ENCODE results near the gene SCAMP2.
"Not testable (repeated sequence)": the region's sequence is repeated elsewhere in the genome, so short reads cannot be mapped to it uniquely, and the experiment has no call there.

SCAMP2 gene

GRCh38 chr15:74873036-74873755, at the start of gene SCAMP2:
Gene SCAMP2 (minus strand): TSS chr15:74873365. CDS start chr15:74873255, 110 bp downstream.
- DNase-seq = peak; percentile 55

GRCh38 chr15:74920456-74920855, 47.3 kb upstream of the SCAMP2 start:
- no peak for DNase-seq

GRCh38 chr15:74917676-74918075, 44.5 kb upstream of the SCAMP2 start:
- DNase-seq = no peak

GRCh38 chr15:74913799-74914198, 40.6 kb upstream of the SCAMP2 start:
- not testable (repeated sequence) for DNase-seq

- DNase-seq = no peak
These were observed 39.9 kb upstream of the SCAMP2 start for GRCh38 chr15:74913041-74913440.

- no peak for DNase-seq
These were observed 35.5 kb upstream of the SCAMP2 start for GRCh38 chr15:74908635-74909034.

GRCh38 chr15:74907163-74907870, 34.2 kb upstream of the SCAMP2 start:
- no peak for DNase-seq

GRCh38 chr15:74906450-74907162, 33.4 kb upstream of the SCAMP2 start, which contains the start of gene FAM219B:
Gene FAM219B (minus strand): TSS chr15:74906851. CDS start chr15:74906800, 51 bp downstream.
- DNase-seq = peak; percentile 16

GRCh38 chr15:74906067-74906449, 32.9 kb upstream of the SCAMP2 start:
- no peak for DNase-seq

GRCh38 chr15:74904190-74904805, 31.1 kb upstream of the SCAMP2 start:
- DNase-seq = no peak

- DNase-seq = no peak
These were observed 30.5 kb upstream of the SCAMP2 start for GRCh38 chr15:74903676-74904075.

GRCh38 chr15:74902295-74903075, 29.3 kb upstream of the SCAMP2 start:
- no peak for DNase-seq

GRCh38 chr15:74901612-74902063, 28.5 kb upstream of the SCAMP2 start:
- DNase-seq = no peak

GRCh38 chr15:74897300-74897701, 24.1 kb upstream of the SCAMP2 start:
- no peak for DNase-seq

- DNase-seq = no peak
These were observed 23.2 kb upstream of the SCAMP2 start for GRCh38 chr15:74896316-74896715.

- DNase-seq = no peak
These were observed 22.7 kb upstream of the SCAMP2 start for GRCh38 chr15:74895830-74896229.

- not testable (repeated sequence) for DNase-seq
These were observed 21.2 kb upstream of the SCAMP2 start for GRCh38 chr15:74894383-74894782.

GRCh38 chr15:74893627-74894026, 20.5 kb upstream of the SCAMP2 start:
- no peak for DNase-seq

GRCh38 chr15:74892931-74893330, 19.8 kb upstream of the SCAMP2 start:
- DNase-seq = no peak

- DNase-seq = no peak
These were observed 19.1 kb upstream of the SCAMP2 start for GRCh38 chr15:74892313-74892712.

- DNase-seq = no peak
These were observed 18.3 kb upstream of the SCAMP2 start for GRCh38 chr15:74891469-74891868.

GRCh38 chr15:74890665-74890960, 17.4 kb upstream of the SCAMP2 start:
- no peak for DNase-seq
